ENCODE data around the gene MAGI1.
"Not testable (repeated sequence)": the region's sequence is repeated elsewhere in the genome, so short reads cannot be mapped to it uniquely, and the experiment has no call there.

MAGI1 gene

DNA sequence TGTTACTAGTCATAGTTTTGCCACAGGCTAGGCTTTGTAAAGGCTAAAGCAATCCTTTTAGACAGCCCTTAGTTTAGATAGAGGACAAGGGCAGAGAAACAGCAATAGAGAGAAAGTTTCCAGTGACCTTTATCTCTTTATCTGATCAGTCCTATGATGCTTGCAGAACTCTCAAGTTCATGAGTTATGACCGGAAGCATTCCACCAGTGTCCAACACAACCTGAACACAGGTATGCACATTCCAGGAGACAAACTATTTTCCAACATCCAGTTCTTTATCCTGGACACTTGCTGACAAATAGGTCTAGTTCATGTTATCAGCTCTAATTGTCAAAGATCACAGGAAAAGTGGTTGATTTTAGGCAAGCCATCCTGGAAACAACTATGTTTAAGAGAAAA lies 422.2 kb downstream of the MAGI1 start:
- intact Hi-C loops (cut with DNase I; ENCODE audit: low total_unique reads): no loop called here
- H3K27ac ChIP-seq: no peak overlapping the region

GRCh38 chr3:65615329-65615728 lies 423.4 kb downstream of the MAGI1 start:
- TF ChIP-seq, protein P1, sequence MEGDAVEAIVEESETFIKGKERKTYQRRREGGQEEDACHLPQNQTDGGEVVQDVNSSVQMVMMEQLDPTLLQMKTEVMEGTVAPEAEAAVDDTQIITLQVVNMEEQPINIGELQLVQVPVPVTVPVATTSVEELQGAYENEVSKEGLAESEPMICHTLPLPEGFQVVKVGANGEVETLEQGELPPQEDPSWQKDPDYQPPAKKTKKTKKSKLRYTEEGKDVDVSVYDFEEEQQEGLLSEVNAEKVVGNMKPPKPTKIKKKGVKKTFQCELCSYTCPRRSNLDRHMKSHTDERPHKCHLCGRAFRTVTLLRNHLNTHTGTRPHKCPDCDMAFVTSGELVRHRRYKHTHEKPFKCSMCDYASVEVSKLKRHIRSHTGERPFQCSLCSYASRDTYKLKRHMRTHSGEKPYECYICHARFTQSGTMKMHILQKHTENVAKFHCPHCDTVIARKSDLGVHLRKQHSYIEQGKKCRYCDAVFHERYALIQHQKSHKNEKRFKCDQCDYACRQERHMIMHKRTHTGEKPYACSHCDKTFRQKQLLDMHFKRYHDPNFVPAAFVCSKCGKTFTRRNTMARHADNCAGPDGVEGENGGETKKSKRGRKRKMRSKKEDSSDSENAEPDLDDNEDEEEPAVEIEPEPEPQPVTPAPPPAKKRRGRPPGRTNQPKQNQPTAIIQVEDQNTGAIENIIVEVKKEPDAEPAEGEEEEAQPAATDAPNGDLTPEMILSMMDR (IDR thresholded peaks at IDR 0.05): no peak
- Histone ChIP-seq H3K4me3 (no peak overlapping the region), H3K36me3 (no peaks in the 10 kb centered on the region), H3K27me3 (no peaks in the 10 kb centered on the region), H3K4me1 (peaks cover 0 to 15% (median 3%) of the 10 kb centered on the region in 4 donors), H3K9me3 (no peaks in the 10 kb centered on the region), H3K27ac (no peak overlapping the region)
- intact Hi-C loops (cut with DNase I; ENCODE audit: low total_unique reads): no loop called here
- no peak for DNase-seq

More for the DNA sequence above, 422.2 kb downstream of the MAGI1 start:
- Histone ChIP-seq H3K27me3 (no peaks in the 10 kb centered on the region), H3K9me3 (no peaks in the 10 kb centered on the region), H3K4me3 (no peak overlapping the region), H3K4me1 (peaks cover 0 to 15% (median 3%) of the 10 kb centered on the region in 4 donors), H3K36me3 (no peaks in the 10 kb centered on the region)
- no peak for DNase-seq
- TF ChIP-seq, protein P1 (IDR thresholded peaks at IDR 0.05): no peak

DNA sequence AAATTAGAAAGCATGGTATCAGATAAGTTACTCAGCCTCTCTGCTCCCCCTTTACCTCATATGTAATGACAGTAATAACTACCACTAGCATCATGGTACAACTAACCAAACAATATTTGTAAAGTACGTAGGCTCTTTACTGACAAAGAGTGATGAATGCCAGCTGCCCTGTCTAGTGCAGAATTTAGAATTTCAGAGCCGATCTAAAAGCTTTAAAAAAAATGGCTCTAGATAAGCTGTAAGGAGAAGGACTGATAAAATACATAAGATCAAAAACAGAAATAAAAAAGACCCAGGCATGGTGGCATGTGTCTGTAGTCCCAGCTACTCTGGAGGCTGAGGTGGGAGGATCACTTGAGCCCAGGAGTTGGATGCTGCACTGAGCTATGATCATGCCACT lies 424.1 kb downstream of the MAGI1 start:
- no peak for DNase-seq
- no peaks in the 10 kb centered on the region for H3K36me3 ChIP-seq
- intact Hi-C loops (cut with DNase I; ENCODE audit: low total_unique reads): no loop called here
- H3K9me3 ChIP-seq: no peaks in the 10 kb centered on the region
- H3K27me3 ChIP-seq: no peaks in the 10 kb centered on the region
- no peak overlapping the region for H3K4me3 ChIP-seq
- TF ChIP-seq, protein P1 (IDR thresholded peaks at IDR 0.05): no peak
- H3K4me1 ChIP-seq: peaks cover 0 to 12% (median 2%) of the 10 kb centered on the region in 4 donors
- H3K27ac ChIP-seq: no peak overlapping the region

DNA sequence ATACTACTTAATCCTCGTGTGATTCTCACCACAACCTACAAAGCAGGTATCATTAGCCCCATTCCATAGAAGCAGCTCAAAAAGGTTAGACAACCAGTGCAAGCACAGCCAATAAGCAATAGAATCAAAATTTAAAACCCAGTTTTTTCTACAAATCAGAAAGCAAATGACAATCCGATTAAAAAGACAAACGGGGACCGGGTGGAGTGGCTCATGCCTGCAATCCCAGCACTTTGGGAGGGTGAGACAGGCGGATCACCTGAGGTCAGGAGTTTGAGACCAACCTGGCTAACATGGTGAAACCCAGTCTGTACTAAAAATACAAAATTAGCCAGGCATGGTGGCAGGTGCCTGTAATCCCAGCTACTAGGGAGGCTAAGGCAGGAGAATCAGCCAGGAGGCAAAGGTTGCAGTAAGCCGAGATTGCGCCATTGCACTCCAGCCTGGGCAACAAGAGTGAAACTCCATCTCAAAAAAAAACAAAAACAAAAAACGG lies 430.7 kb downstream of the MAGI1 start:
- H3K4me1 ChIP-seq; intact Hi-C loops (cut with DNase I; ENCODE audit: low total_unique reads); H3K27me3 ChIP-seq; H3K9me3 ChIP-seq; H3K36me3 ChIP-seq; H3K4me3 ChIP-seq; DNase-seq; H3K27ac ChIP-seq: not testable (repeated sequence)

DNA sequence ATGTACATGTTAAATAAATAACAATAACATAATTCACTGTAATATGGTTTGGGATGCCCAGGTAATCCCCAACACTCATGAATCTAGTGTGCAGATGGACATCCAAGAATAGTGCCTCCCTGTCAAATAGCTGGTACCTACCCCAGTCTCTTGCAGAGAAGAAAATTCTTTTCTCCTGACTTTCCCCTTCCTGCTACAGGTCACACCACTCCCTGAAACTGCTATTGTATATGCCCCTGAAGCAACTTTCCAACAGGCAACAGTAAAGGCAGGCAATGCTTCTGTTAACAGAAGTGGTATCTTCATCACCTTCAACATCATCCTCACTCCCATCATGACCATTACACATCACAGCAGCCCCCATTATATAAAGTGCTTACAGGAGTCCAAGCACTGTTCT lies 431.6 kb downstream of the MAGI1 start:
- peaks cover 0 to 9% (median 5%) of the 10 kb centered on the region in 4 donors for H3K4me1 ChIP-seq
- no peak overlapping the region for H3K27ac ChIP-seq
- intact Hi-C loops (cut with DNase I; ENCODE audit: low total_unique reads): no loop called here
- H3K9me3 ChIP-seq: no peaks in the 10 kb centered on the region
- H3K36me3 ChIP-seq: no peaks in the 10 kb centered on the region
- H3K4me3 ChIP-seq: no peak overlapping the region
- H3K27me3 ChIP-seq: no peaks in the 10 kb centered on the region
- TF ChIP-seq, protein P1 (IDR thresholded peaks at IDR 0.05): no peak
- no peak for DNase-seq

DNA sequence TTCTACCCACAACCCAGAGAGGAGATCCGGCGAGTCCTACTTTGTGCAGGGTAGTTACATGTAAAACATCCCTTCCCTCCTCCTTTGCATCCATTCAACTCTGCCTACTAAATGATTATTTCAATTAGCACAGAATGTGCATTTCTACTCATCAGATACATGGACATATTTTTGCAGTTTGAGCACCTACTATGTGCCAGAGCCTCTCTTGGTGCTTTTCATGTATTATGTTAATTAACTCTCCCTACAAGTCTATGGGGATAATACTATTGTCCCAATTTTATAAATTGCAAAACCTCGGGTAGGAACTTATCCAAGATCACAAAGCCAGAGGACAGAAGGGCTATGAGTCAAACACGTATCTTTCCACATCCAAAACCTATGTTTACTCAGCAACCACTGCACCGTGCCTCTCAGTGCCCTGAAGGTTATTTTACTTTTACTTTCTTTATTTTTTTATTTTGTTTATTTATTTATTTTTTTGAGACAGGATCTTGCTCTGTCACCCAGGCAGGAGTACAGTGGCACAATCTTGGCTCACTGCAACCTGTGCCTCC lies 432.8 kb downstream of the MAGI1 start:
- TF ChIP-seq, protein P1 (IDR thresholded peaks at IDR 0.05): no peak
- DNase-seq: no peak
- intact Hi-C loops (cut with DNase I; ENCODE audit: low total_unique reads): no loop called here
- no peak overlapping the region for H3K27ac ChIP-seq
- H3K9me3 ChIP-seq: no peaks in the 10 kb centered on the region
- H3K4me3 ChIP-seq: no peak overlapping the region
- H3K27me3 ChIP-seq: no peaks in the 10 kb centered on the region
- peaks cover 0 to 18% (median 6%) of the 10 kb centered on the region in 4 donors for H3K4me1 ChIP-seq
- no peaks in the 10 kb centered on the region for H3K36me3 ChIP-seq

All from tibial artery (tissue), 4 donors.